BJ (cell line): ENCODE results near the gene REEP6. TPM values are rescaled to one million over a fixed set of nuclear protein-coding genes. Genes with fewer than 3 reads are reported as not detected.
"Not testable (repeated sequence)": the region's sequence is repeated elsewhere in the genome, so short reads cannot be mapped to it uniquely, and the experiment has no call there.

Experiments
- CTCF ChIA-PET: fragments of 350-600 bp; formaldehyde crosslinking; extraction: SDS; loops from one replicate; lab custom pipeline; 2021; ENCODE audit warnings: antibody characterized with exemption, inconsistent platforms; lab: Yijun Ruan, JAX
- POLR2A ChIA-PET: fragments of 300-600 bp; sonication (Branson Sonifier 250); formaldehyde crosslinking; extraction: SDS; loops from one replicate; lab custom pipeline; 2021; ENCODE audit warnings: antibody characterized with exemption; lab: Charles Lee
- DNase-seq: peaks from one replicate; pipeline ENCODE4 v3.0.0-alpha.2; 2011; ENCODE audit warnings: low read depth
- H3K27me3 ChIP-seq: 2 replicates; pipeline ENCODE4 v1.6.0; 2011; ENCODE audit warnings: low read length; ENCODE audit not compliant: control insufficient read depth, insufficient read depth
- H3K36me3 ChIP-seq: 2 replicates; pipeline ENCODE4 v1.5.1; 2011; ENCODE audit warnings: low read length; ENCODE audit not compliant: control insufficient read depth, insufficient read depth
- H3K4me3 ChIP-seq: 2 replicates; pipeline ENCODE4 v1.5.1; 2011; ENCODE audit warnings: low read depth, mild to moderate bottlenecking, control low read depth, low read length
- polyA plus RNA-seq: library from polyadenylated mRNA; depleted of rRNA; stranded (reverse); fragments of >200 nt; gene quantifications from 2 replicates; pipeline ENCODE4 v1.2.3, GENCODE V29; 2011
- TF ChIP-seq, protein P1 (sequence below): IDR thresholded peaks from 2 replicates; pipeline ENCODE4 v1.5.1; 2011; ENCODE audit warnings: low read depth, mild to moderate bottlenecking, control low read depth, inconsistent platforms, low read length, moderate library complexity; ENCODE audit not compliant: insufficient read depth

Gene REEP6
- polyA plus RNA-seq, 1 experiment = 3.1 TPM

DNA sequence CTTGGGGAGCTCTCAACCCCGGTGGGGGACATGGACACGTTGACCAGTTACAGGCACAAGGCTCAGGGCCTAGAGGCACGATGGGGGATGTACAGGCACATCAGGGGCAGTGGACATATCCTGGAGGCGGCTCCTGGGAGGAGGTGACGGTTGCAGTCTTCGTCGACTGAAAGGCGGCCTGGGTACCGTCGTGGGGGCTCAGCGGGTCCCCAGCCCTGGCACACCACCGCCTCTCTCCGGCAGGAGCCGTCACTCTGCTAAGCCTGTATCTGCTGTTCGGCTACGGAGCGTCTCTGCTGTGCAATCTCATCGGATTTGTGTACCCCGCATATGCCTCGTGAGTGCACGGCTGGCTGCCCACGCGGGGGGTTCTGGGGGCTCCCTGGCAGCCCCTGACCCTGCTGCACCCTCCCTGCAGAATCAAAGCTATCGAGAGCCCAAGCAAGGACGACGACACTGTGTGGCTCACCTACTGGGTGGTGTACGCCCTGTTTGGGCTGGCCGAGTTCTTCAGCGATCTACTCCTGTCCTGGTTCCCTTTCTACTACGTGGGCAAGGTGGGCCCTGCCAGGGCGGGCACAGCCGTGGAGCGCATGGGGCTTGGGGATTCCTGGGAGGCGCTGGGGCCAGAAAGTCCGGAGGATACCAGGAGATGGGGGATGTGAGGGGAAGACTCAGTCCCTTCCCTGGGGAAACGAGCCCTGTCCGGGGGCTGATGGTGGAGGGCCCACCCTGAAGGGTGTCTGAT is 4.2 kb downstream of the REEP6 start:
- DNase-seq = no peak
- Histone ChIP-seq H3K4me3 (no peak overlapping the region), H3K27me3 (peaks cover 7% of the 10 kb centered on the region), H3K36me3 (no peaks in the 10 kb centered on the region)
- ChIA-PET CTCF (no interaction called here), POLR2A (no interaction called here)
- TF ChIP-seq, protein P1, sequence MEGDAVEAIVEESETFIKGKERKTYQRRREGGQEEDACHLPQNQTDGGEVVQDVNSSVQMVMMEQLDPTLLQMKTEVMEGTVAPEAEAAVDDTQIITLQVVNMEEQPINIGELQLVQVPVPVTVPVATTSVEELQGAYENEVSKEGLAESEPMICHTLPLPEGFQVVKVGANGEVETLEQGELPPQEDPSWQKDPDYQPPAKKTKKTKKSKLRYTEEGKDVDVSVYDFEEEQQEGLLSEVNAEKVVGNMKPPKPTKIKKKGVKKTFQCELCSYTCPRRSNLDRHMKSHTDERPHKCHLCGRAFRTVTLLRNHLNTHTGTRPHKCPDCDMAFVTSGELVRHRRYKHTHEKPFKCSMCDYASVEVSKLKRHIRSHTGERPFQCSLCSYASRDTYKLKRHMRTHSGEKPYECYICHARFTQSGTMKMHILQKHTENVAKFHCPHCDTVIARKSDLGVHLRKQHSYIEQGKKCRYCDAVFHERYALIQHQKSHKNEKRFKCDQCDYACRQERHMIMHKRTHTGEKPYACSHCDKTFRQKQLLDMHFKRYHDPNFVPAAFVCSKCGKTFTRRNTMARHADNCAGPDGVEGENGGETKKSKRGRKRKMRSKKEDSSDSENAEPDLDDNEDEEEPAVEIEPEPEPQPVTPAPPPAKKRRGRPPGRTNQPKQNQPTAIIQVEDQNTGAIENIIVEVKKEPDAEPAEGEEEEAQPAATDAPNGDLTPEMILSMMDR = no peak

DNA sequence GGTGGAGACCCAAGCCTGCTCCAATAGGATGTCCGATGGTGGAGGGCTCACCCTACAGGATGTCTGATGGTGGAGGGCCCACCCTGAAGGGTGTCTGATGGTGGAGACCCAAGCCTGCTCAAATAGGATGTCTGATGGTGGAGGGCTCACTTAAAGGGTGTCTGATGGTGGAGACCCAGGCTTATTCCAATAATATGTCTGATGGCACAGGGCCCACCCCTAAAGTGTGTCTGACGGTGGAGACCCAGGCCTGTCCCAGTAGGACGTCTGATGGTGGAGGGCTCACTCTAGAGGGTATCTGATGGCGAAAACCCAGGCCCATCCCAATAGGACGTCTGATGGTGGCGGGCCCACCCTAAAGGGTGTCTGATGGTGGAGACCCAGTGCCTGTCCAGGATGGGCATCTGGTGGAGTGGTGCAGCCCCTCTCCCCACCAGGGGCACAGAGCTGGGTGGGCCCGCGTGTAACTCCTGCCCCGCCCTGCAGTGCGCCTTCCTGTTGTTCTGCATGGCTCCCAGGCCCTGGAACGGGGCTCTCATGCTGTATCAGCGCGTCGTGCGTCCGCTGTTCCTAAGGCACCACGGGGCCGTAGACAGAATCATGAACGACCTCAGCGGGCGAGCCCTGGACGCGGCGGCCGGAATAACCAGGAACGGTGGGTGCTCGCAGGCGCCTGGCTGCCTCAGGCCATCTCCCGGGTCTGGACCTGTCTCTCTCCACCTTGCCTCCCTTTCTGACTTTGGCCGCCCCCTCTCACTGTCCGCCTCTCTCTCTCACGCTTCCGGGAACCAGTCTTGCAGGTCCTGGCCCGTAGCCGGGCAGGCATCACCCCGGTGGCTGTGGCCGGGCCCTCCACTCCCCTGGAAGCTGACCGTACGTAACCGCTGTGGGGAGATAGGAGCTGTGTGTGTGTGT is 5.1 kb downstream of the REEP6 start:
- peaks cover 7% of the 10 kb centered on the region for H3K27me3 ChIP-seq
- TF ChIP-seq, protein P1 = no peak
- ChIA-PET CTCF (no interaction called here), POLR2A (no interaction called here)
- DNase-seq = no peak
- no peak overlapping the region for H3K4me3 ChIP-seq
- no peaks in the 10 kb centered on the region for H3K36me3 ChIP-seq

DNA sequence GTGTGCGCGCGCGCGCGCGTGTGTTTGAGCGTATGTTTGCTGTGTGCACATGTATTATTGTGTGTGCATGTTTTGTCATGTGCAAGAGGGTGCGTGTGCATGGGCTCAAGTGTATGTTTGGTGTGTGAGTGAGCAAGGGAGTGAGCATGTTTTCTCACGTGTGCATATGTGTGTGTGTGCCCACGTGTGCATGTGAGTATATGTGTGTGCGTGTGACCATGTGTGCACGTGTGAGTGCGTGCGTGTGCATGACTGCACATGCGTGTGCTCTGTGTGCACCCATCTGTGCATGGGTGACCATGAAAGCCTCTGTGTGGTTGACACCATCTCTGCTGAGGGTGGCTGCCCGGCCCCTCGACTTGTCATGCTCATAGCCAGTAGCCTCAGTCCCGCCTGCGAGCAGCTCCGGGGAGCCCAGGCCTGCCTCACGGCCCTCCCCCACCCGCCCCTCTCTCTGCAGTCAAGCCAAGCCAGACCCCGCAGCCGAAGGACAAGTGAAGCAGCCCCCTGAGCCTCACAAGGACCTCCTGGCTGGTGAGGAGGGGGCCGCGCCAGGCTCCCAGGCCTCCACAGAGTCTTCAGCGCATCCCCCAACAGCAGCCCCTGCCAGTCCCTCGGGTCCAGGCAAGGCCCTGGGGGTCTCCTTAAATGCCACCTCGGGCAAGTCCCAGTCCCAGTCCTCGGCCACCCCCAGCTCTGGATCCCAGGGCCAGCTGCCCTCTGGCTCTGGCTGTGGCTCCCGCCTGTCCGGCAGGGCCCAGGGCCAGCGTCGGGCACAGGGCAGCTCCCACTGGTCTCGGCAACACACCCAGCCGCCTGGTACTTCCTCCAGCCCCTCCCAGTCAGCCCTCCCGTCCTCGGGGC is 6.0 kb downstream of the REEP6 start:
- ChIA-PET POLR2A (no interaction called here), CTCF (no interaction called here)
- peaks cover 2% of the 10 kb centered on the region for H3K27me3 ChIP-seq
- no peak overlapping the region for H3K4me3 ChIP-seq
- TF ChIP-seq, protein P1 = no peak
- DNase-seq = no peak
- H3K36me3 ChIP-seq = no peaks in the 10 kb centered on the region

DNA sequence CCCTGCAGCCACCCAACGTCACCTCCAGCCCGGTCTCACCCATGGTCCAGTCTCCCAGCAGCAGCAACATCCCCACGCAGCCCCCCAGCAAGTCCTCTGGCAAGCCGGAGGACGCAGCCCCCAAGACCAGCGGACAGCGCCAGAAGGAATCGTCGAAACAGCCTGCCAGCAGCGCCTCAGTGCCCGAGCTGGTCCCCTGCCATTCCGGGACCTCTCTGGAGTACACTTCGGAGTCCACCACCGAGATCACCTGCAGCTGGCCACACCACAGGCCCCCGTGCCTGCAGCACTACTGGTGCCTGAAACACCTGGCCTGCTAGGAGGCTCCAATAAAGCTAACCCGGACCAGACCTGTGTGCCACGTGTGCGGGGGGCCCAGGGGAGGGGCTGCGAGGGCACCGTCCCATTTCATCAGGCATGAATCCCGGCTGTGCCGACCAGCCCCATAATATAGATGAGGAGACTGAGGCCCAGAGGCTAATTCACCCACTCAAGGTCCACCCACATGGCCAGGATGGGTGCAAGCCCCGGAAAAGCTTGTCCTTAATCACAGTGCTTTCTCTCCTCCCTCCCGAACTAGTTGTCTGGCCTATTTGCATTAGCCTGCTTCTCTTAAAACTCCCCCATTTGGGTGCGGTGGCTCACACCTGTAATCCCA is 6.7 kb downstream of the REEP6 start:
- POLR2A ChIA-PET = no interaction called here
- no peak overlapping the region for H3K4me3 ChIP-seq
- TF ChIP-seq, protein P1 = no peak
- peaks cover 2% of the 10 kb centered on the region for H3K27me3 ChIP-seq
- H3K36me3 ChIP-seq = no peaks in the 10 kb centered on the region
- no peak for DNase-seq
- CTCF ChIA-PET = no interaction called here

DNA sequence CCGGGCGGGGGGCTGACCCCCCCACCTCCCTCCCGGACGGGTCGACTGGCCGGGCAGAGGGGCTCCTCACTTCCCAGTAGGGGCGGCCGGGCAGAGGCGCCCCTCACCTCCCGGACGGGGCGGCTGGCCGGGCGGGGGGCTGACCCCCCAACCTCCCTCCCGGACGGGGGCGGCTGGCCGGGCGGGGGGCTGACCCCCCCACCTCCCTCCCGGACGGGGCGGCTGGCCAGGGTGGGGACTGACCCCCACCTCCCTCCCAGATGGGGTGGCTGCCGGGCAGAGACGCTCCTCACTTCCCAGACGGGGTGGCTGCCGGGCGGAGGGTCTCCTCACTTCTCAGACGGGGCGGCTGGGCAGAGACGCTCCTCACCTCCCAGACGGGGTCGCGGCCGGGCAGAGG is 8.2 kb downstream of the REEP6 start:
- POLR2A ChIA-PET, H3K4me3 ChIP-seq, DNase-seq, CTCF ChIA-PET, H3K36me3 ChIP-seq: not testable (repeated sequence)
- peaks cover 10% of the 10 kb centered on the region for H3K27me3 ChIP-seq
